HG02588 (cell line): ENCODE data around the gene LGALS13.
"Not testable (repeated sequence)": the region's sequence is repeated elsewhere in the genome, so short reads cannot be mapped to it uniquely, and the experiment has no call there.

Source experiments
- ATAC-seq: cut with Tn5 transposase; IDR thresholded peaks from one replicate; pipeline ENCODE4 v1.9.1; 2021; ENCODE audit warnings: mild to moderate bottlenecking, moderate library complexity; ENCODE audit not compliant: unreplicated experiment

The LGALS13 gene

GRCh38 chr19:39613597-39613996 lies 11.3 kb downstream of the LGALS13 start:
- no peak for ATAC-seq

GRCh38 chr19:39617745-39618144 lies 15.4 kb downstream of the LGALS13 start:
- ATAC-seq, result no peak

- no peak for ATAC-seq
These were observed 21.6 kb downstream of the LGALS13 start for GRCh38 chr19:39623946-39624345.

- not testable (repeated sequence) for ATAC-seq
These were observed 25.3 kb downstream of the LGALS13 start for GRCh38 chr19:39627631-39628030.

GRCh38 chr19:39631178-39631577 lies 28.9 kb downstream of the LGALS13 start:
- no peak for ATAC-seq

- no peak for ATAC-seq
These were observed 29.3 kb downstream of the LGALS13 start for GRCh38 chr19:39631626-39632025.

- ATAC-seq, result no peak
These were observed 35.6 kb downstream of the LGALS13 start for GRCh38 chr19:39637891-39638290.

- no peak for ATAC-seq
These were observed 39.4 kb downstream of the LGALS13 start for GRCh38 chr19:39641773-39642172.

GRCh38 chr19:39643591-39643990 lies 41.3 kb downstream of the LGALS13 start:
- no peak for ATAC-seq

- ATAC-seq, result no peak
These were observed 43.6 kb downstream of the LGALS13 start for GRCh38 chr19:39645800-39646411.

GRCh38 chr19:39647918-39648317 lies 45.6 kb downstream of the LGALS13 start:
- no peak for ATAC-seq

GRCh38 chr19:39655613-39656012 lies 53.3 kb downstream of the LGALS13 start, which contains the start of gene LGALS16:
Gene LGALS16, plus strand, starts transcription at chr19:39655913. Its CDS starts 49 bp downstream, at chr19:39655962.
- ATAC-seq, result no peak
